Measurements from ENCODE around the gene HYAL3.

DNA sequence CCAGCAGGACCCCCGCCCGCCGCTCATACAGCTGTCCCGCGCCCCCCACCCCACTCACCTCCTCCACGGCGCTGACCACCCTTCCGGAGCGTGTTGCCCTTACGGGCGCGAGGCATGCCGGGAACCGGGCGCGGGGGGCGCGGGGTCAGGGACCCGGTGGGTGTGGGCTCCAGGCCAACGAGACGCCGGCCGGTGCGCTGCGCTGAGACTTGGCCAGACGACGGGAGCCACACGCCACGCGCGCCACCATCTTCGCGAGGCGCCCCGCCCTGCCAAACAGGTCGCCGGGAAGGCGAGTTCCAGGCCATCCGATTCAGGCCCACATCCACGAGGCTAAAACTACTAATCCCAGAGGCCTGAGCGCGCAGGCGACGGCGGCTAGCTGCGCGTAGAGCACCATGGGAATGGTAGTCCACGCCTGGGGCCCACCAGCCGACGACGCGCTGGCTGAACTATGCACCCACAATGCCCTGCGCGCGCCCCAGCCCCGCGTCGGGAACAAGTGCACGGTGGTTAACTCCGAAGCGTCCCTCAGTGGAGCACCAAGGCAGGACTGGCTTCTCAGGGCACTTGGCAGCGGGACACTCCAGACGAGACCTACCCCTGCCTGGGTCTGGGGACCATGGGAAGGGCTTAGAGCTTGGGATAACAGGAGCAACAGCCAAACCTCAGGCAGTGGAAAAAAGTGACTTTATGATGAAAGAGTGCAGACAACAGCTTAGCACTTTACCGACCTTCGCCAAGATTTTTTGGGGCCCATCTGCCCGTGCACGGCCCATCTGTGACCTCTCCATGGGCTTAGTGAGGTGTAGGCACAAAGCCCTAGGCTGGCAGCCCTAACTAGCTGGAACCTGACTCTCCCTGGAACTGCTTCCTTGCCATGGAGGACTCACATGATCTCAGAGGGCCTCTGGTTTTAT, 6.8 kb downstream of the HYAL3 start, which contains the start of gene IFRD2:
- TF ChIP-seq, protein P1, sequence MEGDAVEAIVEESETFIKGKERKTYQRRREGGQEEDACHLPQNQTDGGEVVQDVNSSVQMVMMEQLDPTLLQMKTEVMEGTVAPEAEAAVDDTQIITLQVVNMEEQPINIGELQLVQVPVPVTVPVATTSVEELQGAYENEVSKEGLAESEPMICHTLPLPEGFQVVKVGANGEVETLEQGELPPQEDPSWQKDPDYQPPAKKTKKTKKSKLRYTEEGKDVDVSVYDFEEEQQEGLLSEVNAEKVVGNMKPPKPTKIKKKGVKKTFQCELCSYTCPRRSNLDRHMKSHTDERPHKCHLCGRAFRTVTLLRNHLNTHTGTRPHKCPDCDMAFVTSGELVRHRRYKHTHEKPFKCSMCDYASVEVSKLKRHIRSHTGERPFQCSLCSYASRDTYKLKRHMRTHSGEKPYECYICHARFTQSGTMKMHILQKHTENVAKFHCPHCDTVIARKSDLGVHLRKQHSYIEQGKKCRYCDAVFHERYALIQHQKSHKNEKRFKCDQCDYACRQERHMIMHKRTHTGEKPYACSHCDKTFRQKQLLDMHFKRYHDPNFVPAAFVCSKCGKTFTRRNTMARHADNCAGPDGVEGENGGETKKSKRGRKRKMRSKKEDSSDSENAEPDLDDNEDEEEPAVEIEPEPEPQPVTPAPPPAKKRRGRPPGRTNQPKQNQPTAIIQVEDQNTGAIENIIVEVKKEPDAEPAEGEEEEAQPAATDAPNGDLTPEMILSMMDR (IDR thresholded peaks at IDR 0.05; ENCODE audit: insufficient read depth, low read length, poor library complexity, severe bottlenecking) = no peak
- TF ChIP-seq EZH2phosphoT487 (conservative IDR thresholded peaks at IDR 0.05; ENCODE audit: low read length) = no peak
